ENCODE data around the gene GID8. TPM values are rescaled to one million over a fixed set of nuclear protein-coding genes. Genes with fewer than 3 reads are reported as not detected.

GID8 gene
- total RNA-seq, 1 donor from 2014 or later = 45.0 TPM

DNA sequence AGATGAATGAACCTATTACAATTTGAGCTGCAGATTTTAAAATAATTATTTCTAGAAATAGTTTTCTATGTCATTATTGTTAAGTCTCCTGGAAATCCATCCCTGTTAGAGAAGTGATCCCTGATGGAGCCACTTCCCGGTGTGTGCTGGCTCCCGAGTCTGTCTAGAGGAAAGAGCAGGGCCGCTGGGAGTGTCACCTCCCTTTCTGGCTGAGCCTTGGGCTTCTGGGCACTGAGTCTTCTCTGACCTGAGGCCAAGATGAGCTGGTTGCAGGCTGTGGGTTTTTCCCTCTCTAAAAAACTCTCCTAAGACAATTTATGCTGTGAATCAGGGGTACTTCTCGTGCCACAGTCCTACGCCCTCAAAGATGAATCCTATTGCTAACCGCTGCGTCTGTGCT is 47.5 kb upstream of the GID8 start:
- TF ChIP-seq, protein P1, sequence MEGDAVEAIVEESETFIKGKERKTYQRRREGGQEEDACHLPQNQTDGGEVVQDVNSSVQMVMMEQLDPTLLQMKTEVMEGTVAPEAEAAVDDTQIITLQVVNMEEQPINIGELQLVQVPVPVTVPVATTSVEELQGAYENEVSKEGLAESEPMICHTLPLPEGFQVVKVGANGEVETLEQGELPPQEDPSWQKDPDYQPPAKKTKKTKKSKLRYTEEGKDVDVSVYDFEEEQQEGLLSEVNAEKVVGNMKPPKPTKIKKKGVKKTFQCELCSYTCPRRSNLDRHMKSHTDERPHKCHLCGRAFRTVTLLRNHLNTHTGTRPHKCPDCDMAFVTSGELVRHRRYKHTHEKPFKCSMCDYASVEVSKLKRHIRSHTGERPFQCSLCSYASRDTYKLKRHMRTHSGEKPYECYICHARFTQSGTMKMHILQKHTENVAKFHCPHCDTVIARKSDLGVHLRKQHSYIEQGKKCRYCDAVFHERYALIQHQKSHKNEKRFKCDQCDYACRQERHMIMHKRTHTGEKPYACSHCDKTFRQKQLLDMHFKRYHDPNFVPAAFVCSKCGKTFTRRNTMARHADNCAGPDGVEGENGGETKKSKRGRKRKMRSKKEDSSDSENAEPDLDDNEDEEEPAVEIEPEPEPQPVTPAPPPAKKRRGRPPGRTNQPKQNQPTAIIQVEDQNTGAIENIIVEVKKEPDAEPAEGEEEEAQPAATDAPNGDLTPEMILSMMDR (IDR thresholded peaks at IDR 0.05; ENCODE audit: unreplicated experiment) = no peak
- no peaks in the 10 kb centered on the region for H3K9me3 Mint-ChIP-seq (ENCODE audit: unreplicated experiment)
- peaks cover 55% of the 10 kb centered on the region for H3K36me3 Mint-ChIP-seq (ENCODE audit: low read depth, unreplicated experiment)
- H3K4me3 Mint-ChIP-seq (ENCODE audit: unreplicated experiment) = no peak overlapping the region
- no peak for DNase-seq (ENCODE audit: low spot score)
- peaks cover 3% of the 10 kb centered on the region for H3K27me3 Mint-ChIP-seq (ENCODE audit: unreplicated experiment)
- H3K4me1 Mint-ChIP-seq (ENCODE audit: unreplicated experiment) = peaks cover 11% of the 10 kb centered on the region
- peak overlapping the region; percentile 52 for H3K27ac Mint-ChIP-seq (ENCODE audit: unreplicated experiment)

DNA sequence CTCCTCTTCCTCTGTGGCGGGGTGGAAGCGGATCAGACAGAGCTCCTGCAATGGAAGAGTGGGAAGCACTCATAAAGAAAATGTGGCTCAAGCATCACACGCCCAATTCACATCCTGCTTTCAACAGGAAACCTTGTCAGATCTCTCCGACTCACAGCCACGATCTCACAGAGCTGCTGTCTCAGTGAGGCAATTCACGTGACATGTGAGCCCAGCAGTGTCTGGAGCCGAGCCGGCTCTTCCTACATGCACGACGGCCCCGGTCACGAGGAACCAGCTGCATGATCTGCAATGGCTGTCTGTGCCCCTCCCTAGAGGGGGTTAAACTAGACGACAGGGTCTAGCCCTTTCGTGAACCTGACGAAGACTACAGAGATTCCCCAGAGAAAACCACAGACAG is 46.8 kb upstream of the GID8 start:
- Mint-ChIP-seq H3K36me3 (ENCODE audit: low read depth, unreplicated experiment) (peaks cover 55% of the 10 kb centered on the region), H3K27ac (ENCODE audit: unreplicated experiment) (peak overlapping the region; percentile 58), H3K27me3 (ENCODE audit: unreplicated experiment) (peaks cover 5% of the 10 kb centered on the region), H3K9me3 (ENCODE audit: unreplicated experiment) (no peaks in the 10 kb centered on the region), H3K4me3 (ENCODE audit: unreplicated experiment) (peak overlapping the region; percentile 7), H3K4me1 (ENCODE audit: unreplicated experiment) (peaks cover 11% of the 10 kb centered on the region)
- no peak for DNase-seq (ENCODE audit: low spot score)
- TF ChIP-seq, protein P1 (IDR thresholded peaks at IDR 0.05; ENCODE audit: unreplicated experiment) = no peak

DNA sequence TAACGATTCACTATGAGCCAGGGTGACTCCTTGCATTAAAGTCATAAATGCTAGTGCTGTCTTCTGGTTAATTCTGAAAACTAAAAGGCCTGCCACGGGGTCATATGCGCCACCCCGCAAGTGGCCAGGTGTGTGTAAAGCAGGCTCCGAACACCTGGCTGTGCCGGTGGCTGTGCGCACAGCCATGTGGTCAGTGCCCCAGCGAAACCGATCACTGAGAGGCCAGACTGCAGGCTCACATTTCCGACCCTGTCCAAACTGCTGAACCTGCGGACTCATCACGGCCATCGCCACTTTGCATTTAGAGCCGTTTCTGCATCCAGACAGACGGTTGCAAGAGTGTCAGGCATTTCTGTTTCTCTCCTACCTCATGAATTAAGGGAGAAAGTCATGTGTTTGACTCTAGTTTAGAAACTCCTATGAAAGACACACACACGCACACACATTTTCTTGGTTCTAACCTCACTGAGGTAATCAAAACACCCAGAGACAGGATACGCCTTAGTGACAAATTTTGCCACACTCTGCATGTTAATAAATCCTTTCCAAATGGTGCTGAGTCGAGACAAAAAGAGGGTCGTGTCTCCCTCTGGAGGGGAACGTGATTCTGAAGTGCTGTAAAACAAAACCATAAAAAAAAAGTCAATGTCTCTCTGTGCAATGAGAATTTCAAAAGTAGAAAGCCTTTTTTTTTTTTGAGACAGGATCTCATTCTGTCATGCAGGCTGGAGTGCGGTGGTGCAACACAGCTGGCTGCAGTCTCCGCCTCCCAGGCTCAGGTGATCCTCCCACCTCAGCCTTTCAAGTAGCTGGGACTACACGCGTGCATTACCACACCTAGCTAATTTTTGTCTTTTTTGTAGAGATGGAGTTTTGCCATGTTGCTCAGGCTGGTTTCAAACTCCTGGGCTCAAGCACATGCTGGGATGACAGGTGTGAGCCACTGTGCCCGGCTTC is 45.3 kb upstream of the GID8 start:
- H3K9me3 Mint-ChIP-seq (ENCODE audit: unreplicated experiment) = no peaks in the 10 kb centered on the region
- peaks cover 5% of the 10 kb centered on the region for H3K27me3 Mint-ChIP-seq (ENCODE audit: unreplicated experiment)
- no peak overlapping the region for H3K27ac Mint-ChIP-seq (ENCODE audit: unreplicated experiment)
- no peak for DNase-seq (ENCODE audit: low spot score)
- TF ChIP-seq, protein P1 (IDR thresholded peaks at IDR 0.05; ENCODE audit: unreplicated experiment) = no peak
- H3K4me3 Mint-ChIP-seq (ENCODE audit: unreplicated experiment) = no peak overlapping the region
- peaks cover 43% of the 10 kb centered on the region for H3K36me3 Mint-ChIP-seq (ENCODE audit: low read depth, unreplicated experiment)
- peaks cover 11% of the 10 kb centered on the region for H3K4me1 Mint-ChIP-seq (ENCODE audit: unreplicated experiment)

DNA sequence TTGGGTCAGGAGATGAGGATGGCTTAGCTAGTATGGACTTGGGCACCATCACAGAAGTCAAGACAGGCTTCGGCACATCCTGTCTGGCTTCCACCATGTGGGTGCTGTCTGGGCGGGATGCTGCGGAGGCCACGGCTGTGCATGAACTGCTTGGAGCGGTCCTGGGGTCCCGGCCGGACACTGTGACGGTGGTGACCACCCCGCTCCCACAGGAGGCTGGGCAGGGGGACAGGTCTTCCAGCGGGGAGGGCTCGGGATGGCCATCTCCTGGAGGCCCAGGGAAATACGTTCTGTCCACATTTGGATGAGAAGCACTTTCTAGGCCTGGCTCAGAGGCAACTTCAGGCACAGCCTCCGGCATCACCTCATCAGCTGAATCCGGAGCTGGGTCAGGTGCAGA is 44.2 kb upstream of the GID8 start:
- peaks cover 39% of the 10 kb centered on the region for H3K36me3 Mint-ChIP-seq (ENCODE audit: low read depth, unreplicated experiment)

More for the DNA sequence above, 44.2 kb upstream of the GID8 start:
- peaks cover 5% of the 10 kb centered on the region for H3K27me3 Mint-ChIP-seq (ENCODE audit: unreplicated experiment)
- H3K9me3 Mint-ChIP-seq (ENCODE audit: unreplicated experiment) = no peaks in the 10 kb centered on the region
- TF ChIP-seq, protein P1 (IDR thresholded peaks at IDR 0.05; ENCODE audit: unreplicated experiment) = peak; percentile 29
- peaks cover 15% of the 10 kb centered on the region for H3K4me1 Mint-ChIP-seq (ENCODE audit: unreplicated experiment)
- no peak for DNase-seq (ENCODE audit: low spot score)
- H3K27ac Mint-ChIP-seq (ENCODE audit: unreplicated experiment) = no peak overlapping the region
- no peak overlapping the region for H3K4me3 Mint-ChIP-seq (ENCODE audit: unreplicated experiment)
